Gastrocnemius medialis (tissue), 4 donors: Measurements from ENCODE around the gene DNAJB4. TPM values are rescaled to one million over a fixed set of nuclear protein-coding genes. Genes with fewer than 3 reads are reported as not detected.
"Not testable (repeated sequence)": the region's sequence is repeated elsewhere in the genome, so short reads cannot be mapped to it uniquely, and the experiment has no call there.

Experiments
- ATAC-seq, 2 donors: fragments of 150-250 bp; one replicate each; pipeline ENCODE4 v1.9.1; 2016
- DNase-seq, 2 donors: peaks; one replicate each; pipeline ENCODE4 v3.0.0-alpha.2; 2019
- H3K27ac ChIP-seq, 4 donors: fragments of 200-600 bp; sonication (generic); 1 replicate in 1 of 4; 2 replicates in 3 of 4; pipeline ENCODE4 v1.5.1; 2016 to 2018; ENCODE audit warnings: mild to moderate bottlenecking in 2 of 4, moderate library complexity in 1 of 4
- H3K27me3 ChIP-seq, 3 donors: fragments of 200-600 bp; sonication (generic) in 2 of 3; 1 replicate in 1 of 3; 2 replicates in 2 of 3; pipeline versions ENCODE4 v1.5.1 to v1.6.0; 2016 to 2019; ENCODE audit warnings: mild to moderate bottlenecking in 1 of 3, moderate library complexity in 1 of 3
- H3K36me3 ChIP-seq, 2 donors: fragments of 200-600 bp; sonication (generic) in 1 of 2; one replicate each; pipeline ENCODE4 v1.5.1; 2017 to 2018
- H3K4me1 ChIP-seq, 2 donors: fragments of 200-600 bp; sonication (generic) in 1 of 2; one replicate each; pipeline ENCODE4 v1.5.1; 2016 to 2017; ENCODE audit warnings: mild to moderate bottlenecking in 2 of 2
- H3K4me3 ChIP-seq, 4 donors: fragments of 200-600 bp; sonication (generic) in 3 of 4; 1 replicate in 1 of 4; 2 replicates in 3 of 4; pipeline ENCODE4 v1.5.1; 2016 to 2019; ENCODE audit warnings: mild to moderate bottlenecking in 2 of 4
- H3K9me3 ChIP-seq, 3 donors: fragments of 200-600 bp; sonication (generic) in 2 of 3; 1 replicate in 1 of 3; 2 replicates in 2 of 3; pipeline ENCODE4 v1.5.1; 2016 to 2019
- POLR2A ChIP-seq, 2 donors: fragments of 450-650 bp; IDR thresholded peaks; one replicate each; pipeline ENCODE4 v1.6.1; 2017; ENCODE audit warnings: antibody characterized with exemption in 2 of 2, mild to moderate bottlenecking in 2 of 2, moderate library complexity in 2 of 2
- in situ Hi-C, 4 donors: fragments of 200-750 bp; cut with MboI; loops; one replicate each; pipeline versions ENCODE4 v1.15.0 to v1.8.0; 2017; ENCODE audit warnings: low sequenced_read_pairs in 4 of 4
- intact Hi-C: fragments of 100-400 bp; cut with DNase I; formaldehyde crosslinking; loops from one replicate; pipeline ENCODE4 v1.15.1; 2023; ENCODE audit warnings: low total_unique reads
- total RNA-seq, 4 donors: library from RNA; depleted of rRNA; stranded (reverse); fragments of >200 nt; gene quantifications; one replicate each; pipeline versions ENCODE4 v1.1.0 to v1.2.3, GENCODE V29; 2016
- TF ChIP-seq, protein P1 (sequence below), 5 experiments: fragments of 450-650 bp in 3 of 5; fragments of 200-600 bp in 2 of 5; sonication (generic) in 2 of 5; IDR thresholded peaks in 4 of 5; conservative IDR thresholded peaks in 1 of 5; 1 replicate in 4 of 5; 2 replicates in 1 of 5; pipeline ENCODE4 v1.5.1; 2016 to 2019; ENCODE audit warnings: antibody characterized with exemption in 5 of 5, mild to moderate bottlenecking in 3 of 5, moderate library complexity in 3 of 5

DNAJB4 gene
- total RNA-seq, 4 donors from 2014 or later, result 35.6 to 84.9 (median 45.3) TPM

DNA sequence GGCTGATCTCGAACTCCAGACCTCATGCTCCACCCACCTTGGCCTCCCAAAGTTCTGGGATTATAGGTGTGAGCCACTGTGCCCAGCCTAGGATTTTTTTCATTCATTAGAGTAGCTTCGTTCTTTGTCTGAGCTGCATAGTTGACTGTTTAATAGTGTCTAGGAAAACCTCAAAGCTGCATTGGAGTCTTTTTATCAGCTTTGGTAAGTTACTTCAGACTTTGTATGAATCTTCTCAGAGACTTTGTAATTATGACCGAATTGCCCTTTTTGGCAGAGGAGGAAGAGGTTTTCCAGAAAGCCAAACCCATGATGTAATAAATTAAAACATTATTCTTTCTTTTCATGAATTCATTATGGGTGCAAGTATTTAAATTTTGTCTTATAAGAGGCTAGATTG, 5.1 kb downstream of the DNAJB4 start:
- H3K4me3 ChIP-seq, result peak overlapping the region; percentile 8 to 81 (median 44)
- no peaks in the 10 kb centered on the region for H3K27me3 ChIP-seq
- DNase-seq, result no peak
- peaks cover 27 to 50% of the 10 kb centered on the region in 2 donors for H3K4me1 ChIP-seq
- H3K27ac ChIP-seq, result peak overlapping the region; percentile 4 to 97 (median 91)
- peaks cover 0 to 21% of the 10 kb centered on the region in 2 donors for H3K36me3 ChIP-seq
- ATAC-seq, result no peak
- TF ChIP-seq, protein P1, sequence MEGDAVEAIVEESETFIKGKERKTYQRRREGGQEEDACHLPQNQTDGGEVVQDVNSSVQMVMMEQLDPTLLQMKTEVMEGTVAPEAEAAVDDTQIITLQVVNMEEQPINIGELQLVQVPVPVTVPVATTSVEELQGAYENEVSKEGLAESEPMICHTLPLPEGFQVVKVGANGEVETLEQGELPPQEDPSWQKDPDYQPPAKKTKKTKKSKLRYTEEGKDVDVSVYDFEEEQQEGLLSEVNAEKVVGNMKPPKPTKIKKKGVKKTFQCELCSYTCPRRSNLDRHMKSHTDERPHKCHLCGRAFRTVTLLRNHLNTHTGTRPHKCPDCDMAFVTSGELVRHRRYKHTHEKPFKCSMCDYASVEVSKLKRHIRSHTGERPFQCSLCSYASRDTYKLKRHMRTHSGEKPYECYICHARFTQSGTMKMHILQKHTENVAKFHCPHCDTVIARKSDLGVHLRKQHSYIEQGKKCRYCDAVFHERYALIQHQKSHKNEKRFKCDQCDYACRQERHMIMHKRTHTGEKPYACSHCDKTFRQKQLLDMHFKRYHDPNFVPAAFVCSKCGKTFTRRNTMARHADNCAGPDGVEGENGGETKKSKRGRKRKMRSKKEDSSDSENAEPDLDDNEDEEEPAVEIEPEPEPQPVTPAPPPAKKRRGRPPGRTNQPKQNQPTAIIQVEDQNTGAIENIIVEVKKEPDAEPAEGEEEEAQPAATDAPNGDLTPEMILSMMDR (IDR thresholded peaks at IDR 0.05 in 4 of 5, conservative IDR thresholded peaks at IDR 0.05 in 1 of 5), result no peak
- TF ChIP-seq POLR2A (IDR thresholded peaks at IDR 0.05), result no peak
- in situ Hi-C loops (no loop called here), intact Hi-C loops (loop anchor here (5.0 kb wide), 1 partner anchor 37 kb away; the partner anchor contains the start of gene GIPC2)
- no peaks in the 10 kb centered on the region for H3K9me3 ChIP-seq

GRCh38 chr1:78011050-78011449, 6.3 kb downstream of the DNAJB4 start:
- DNase-seq, result no peak
- intact Hi-C loops (no loop called here), in situ Hi-C loops (no loop called here)
- peaks cover 0 to 30% of the 10 kb centered on the region in 2 donors for H3K36me3 ChIP-seq
- no peak for ATAC-seq
- H3K27ac ChIP-seq, result peak overlapping the region; percentile 39 to 97 (median 91)
- H3K27me3 ChIP-seq, result no peaks in the 10 kb centered on the region
- peaks cover 31 to 53% of the 10 kb centered on the region in 2 donors for H3K4me1 ChIP-seq
- H3K4me3 ChIP-seq, result peak overlapping the region in 3 of 4 donors; percentile 11 to 81 (median 19)
- no peak for TF ChIP-seq POLR2A (IDR thresholded peaks at IDR 0.05)
- TF ChIP-seq, protein P1 (IDR thresholded peaks at IDR 0.05 in 4 of 5, conservative IDR thresholded peaks at IDR 0.05 in 1 of 5), result no peak
- H3K9me3 ChIP-seq, result no peaks in the 10 kb centered on the region

- Histone ChIP-seq H3K4me1 (peaks cover 32 to 39% of the 10 kb centered on the region in 2 donors), H3K4me3 (no peak overlapping the region), H3K36me3 (peaks cover 0 to 64% of the 10 kb centered on the region in 2 donors), H3K27ac (peak overlapping the region in 2 of 4 donors; percentile 40 to 47), H3K9me3 (no peaks in the 10 kb centered on the region), H3K27me3 (no peaks in the 10 kb centered on the region)
- DNase-seq, result no peak
- intact Hi-C loops (no loop called here), in situ Hi-C loops (no loop called here)
- TF ChIP-seq, protein P1 (IDR thresholded peaks at IDR 0.05 in 4 of 5, conservative IDR thresholded peaks at IDR 0.05 in 1 of 5), result no peak
- TF ChIP-seq POLR2A (IDR thresholded peaks at IDR 0.05), result no peak
- ATAC-seq, result no peak
Observed at GRCh38 chr1:78015148-78015547, 10.4 kb downstream of the DNAJB4 start.

- DNase-seq, result no peak
- no peaks in the 10 kb centered on the region for H3K9me3 ChIP-seq
- intact Hi-C loops, result no loop called here
- peaks cover 18 to 21% of the 10 kb centered on the region in 2 donors for H3K4me1 ChIP-seq
- H3K27ac ChIP-seq, result no peak overlapping the region
- no peak for ATAC-seq
- in situ Hi-C loops, result no loop called here
- TF ChIP-seq, protein P1 (IDR thresholded peaks at IDR 0.05 in 4 of 5, conservative IDR thresholded peaks at IDR 0.05 in 1 of 5), result no peak
- TF ChIP-seq POLR2A (IDR thresholded peaks at IDR 0.05), result no peak
- no peaks in the 10 kb centered on the region for H3K27me3 ChIP-seq
- H3K36me3 ChIP-seq, result peaks cover 0 to 51% of the 10 kb centered on the region in 2 donors
- H3K4me3 ChIP-seq, result no peak overlapping the region
Observed at GRCh38 chr1:78019024-78019423, 14.3 kb downstream of the DNAJB4 start.

GRCh38 chr1:78021134-78021533, 16.4 kb downstream of the DNAJB4 start:
- H3K27me3 ChIP-seq, intact Hi-C loops, H3K27ac ChIP-seq, H3K4me3 ChIP-seq, ATAC-seq, H3K9me3 ChIP-seq, DNase-seq, in situ Hi-C loops: not testable (repeated sequence)
- peaks cover 0 to 33% of the 10 kb centered on the region in 2 donors for H3K36me3 ChIP-seq
- H3K4me1 ChIP-seq, result peaks cover 7 to 11% of the 10 kb centered on the region in 2 donors
